Measurements from ENCODE around the gene VPS54. TPM values are rescaled to one million over a fixed set of nuclear protein-coding genes. Genes with fewer than 3 reads are reported as not detected.
A peak's percentile ranks its signal among the peaks of the same experiment; 100 is the strongest.

Gene VPS54
- total RNA-seq, 1 experiment from 2014 or later, result 14.6 TPM

DNA sequence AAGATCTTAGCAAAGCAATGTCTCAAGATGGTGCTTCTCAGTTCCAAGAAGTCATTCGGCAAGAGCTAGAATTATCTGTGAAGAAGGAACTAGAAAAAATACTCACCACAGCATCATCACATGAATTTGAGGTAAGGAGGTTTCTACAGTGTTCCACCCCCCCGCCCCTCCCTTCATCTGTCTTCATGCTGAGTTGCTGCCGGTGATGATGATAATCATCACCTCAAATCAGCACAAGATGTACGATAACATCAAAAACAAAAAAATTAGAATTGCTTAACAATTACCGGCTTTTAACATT is 163.0 kb downstream of the VPS54 start (continued):
- TF ChIP-seq ZNF138 (CRISPR knock-in tag; conservative IDR thresholded peaks at IDR 0.05) (no peak), ETV6 (CRISPR knock-in tag; IDR thresholded peaks at IDR 0.05) (no peak), SMAD3 (CRISPR knock-in tag; IDR thresholded peaks at IDR 0.05; ENCODE audit: borderline replicate concordance) (no peak)

GRCh38 chr2:63855418-63856302 is 163.6 kb downstream of the VPS54 start:
- Mint-ChIP-seq H3K4me3 (no peak overlapping the region), H3K27me3 (ENCODE audit: low read depth) (no peaks in the 10 kb centered on the region), H3K36me3 (peaks cover 66% of the 10 kb centered on the region), H3K9me3 (no peaks in the 10 kb centered on the region), H3K4me1 (peaks cover 73% of the 10 kb centered on the region), H3K27ac (peak overlapping the region; percentile 81)
- DNase-seq (ENCODE audit: low spot score) (no peak), ATAC-seq (no peak)
- CTCF ChIA-PET, result interaction anchor here (0.7 to 1.6 kb wide), 3 partner anchors 10 to 157 kb away, joined by 3 to 4 read pairs (median 3); no protein-coding TSS in a partner anchor
- POLR2A ChIA-PET, result interaction anchor here (0.6 to 1.0 kb wide), 2 partner anchors 11 to 13 kb away, joined by 3 to 4 read pairs; no protein-coding TSS in a partner anchor
- TF ChIP-seq TEAD4 (CRISPR knock-in tag; IDR thresholded peaks at IDR 0.05) (no peak), IRF2 (CRISPR knock-in tag; IDR thresholded peaks at IDR 0.05; ENCODE audit: borderline replicate concordance, low read depth) (no peak), RORB (CRISPR knock-in tag; IDR thresholded peaks at IDR 0.05) (no peak), ZNF416 (CRISPR knock-in tag; IDR thresholded peaks at IDR 0.05) (no peak), USF1 (CRISPR knock-in tag; IDR thresholded peaks at IDR 0.05) (no peak), ZNF263 (CRISPR knock-in tag; IDR thresholded peaks at IDR 0.05; ENCODE audit: low read depth) (no peak), ARID4B (CRISPR knock-in tag; IDR thresholded peaks at IDR 0.05; ENCODE audit: borderline replicate concordance) (no peak), SOX15 (CRISPR knock-in tag; IDR thresholded peaks at IDR 0.05) (no peak), HMGXB4 (CRISPR knock-in tag; IDR thresholded peaks at IDR 0.05) (no peak), NR1H2 (CRISPR knock-in tag; IDR thresholded peaks at IDR 0.05) (no peak), SMAD4 (CRISPR knock-in tag; IDR thresholded peaks at IDR 0.05) (no peak), JAZF1 (CRISPR knock-in tag; IDR thresholded peaks at IDR 0.05) (no peak), ZBTB21 (CRISPR knock-in tag; IDR thresholded peaks at IDR 0.05; ENCODE audit: borderline replicate concordance) (no peak), NR3C1 (CRISPR knock-in tag; conservative IDR thresholded peaks at IDR 0.05; ENCODE audit: low read depth) (no peak), RELA (CRISPR knock-in tag; IDR thresholded peaks at IDR 0.05; ENCODE audit: borderline replicate concordance) (no peak), NFATC4 (CRISPR knock-in tag; IDR thresholded peaks at IDR 0.05) (no peak), FOXJ3 (CRISPR knock-in tag; IDR thresholded peaks at IDR 0.05; ENCODE audit: borderline replicate concordance) (no peak)
- TF ChIP-seq, protein P1, sequence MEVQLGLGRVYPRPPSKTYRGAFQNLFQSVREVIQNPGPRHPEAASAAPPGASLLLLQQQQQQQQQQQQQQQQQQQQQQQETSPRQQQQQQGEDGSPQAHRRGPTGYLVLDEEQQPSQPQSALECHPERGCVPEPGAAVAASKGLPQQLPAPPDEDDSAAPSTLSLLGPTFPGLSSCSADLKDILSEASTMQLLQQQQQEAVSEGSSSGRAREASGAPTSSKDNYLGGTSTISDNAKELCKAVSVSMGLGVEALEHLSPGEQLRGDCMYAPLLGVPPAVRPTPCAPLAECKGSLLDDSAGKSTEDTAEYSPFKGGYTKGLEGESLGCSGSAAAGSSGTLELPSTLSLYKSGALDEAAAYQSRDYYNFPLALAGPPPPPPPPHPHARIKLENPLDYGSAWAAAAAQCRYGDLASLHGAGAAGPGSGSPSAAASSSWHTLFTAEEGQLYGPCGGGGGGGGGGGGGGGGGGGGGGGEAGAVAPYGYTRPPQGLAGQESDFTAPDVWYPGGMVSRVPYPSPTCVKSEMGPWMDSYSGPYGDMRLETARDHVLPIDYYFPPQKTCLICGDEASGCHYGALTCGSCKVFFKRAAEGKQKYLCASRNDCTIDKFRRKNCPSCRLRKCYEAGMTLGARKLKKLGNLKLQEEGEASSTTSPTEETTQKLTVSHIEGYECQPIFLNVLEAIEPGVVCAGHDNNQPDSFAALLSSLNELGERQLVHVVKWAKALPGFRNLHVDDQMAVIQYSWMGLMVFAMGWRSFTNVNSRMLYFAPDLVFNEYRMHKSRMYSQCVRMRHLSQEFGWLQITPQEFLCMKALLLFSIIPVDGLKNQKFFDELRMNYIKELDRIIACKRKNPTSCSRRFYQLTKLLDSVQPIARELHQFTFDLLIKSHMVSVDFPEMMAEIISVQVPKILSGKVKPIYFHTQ (CRISPR knock-in tag; IDR thresholded peaks at IDR 0.05), result no peak
- TF ChIP-seq, protein P2, sequence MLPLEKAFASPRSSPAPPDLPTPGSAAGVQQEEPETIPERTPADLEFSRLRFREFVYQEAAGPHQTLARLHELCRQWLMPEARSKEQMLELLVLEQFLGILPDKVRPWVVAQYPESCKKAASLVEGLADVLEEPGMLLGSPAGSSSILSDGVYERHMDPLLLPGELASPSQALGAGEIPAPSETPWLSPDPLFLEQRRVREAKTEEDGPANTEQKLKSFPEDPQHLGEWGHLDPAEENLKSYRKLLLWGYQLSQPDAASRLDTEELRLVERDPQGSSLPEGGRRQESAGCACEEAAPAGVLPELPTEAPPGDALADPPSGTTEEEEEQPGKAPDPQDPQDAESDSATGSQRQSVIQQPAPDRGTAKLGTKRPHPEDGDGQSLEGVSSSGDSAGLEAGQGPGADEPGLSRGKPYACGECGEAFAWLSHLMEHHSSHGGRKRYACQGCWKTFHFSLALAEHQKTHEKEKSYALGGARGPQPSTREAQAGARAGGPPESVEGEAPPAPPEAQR (CRISPR knock-in tag; IDR thresholded peaks at IDR 0.05), result no peak

All from WTC11 (cell line).